HepG2 (cell line): ENCODE results near the gene GUCA1A. TPM values are rescaled to one million over a fixed set of nuclear protein-coding genes. Genes with fewer than 3 reads are reported as not detected.
A peak's percentile ranks its signal among the peaks of the same experiment; 100 is the strongest.

Source experiments
- ATAD3A ChIP-seq: sonication (generic); formaldehyde crosslinking; IDR thresholded peaks from 2 replicates; pipeline ENCODE4 v1.4.0; 2020; ENCODE audit warnings: missing genetic modification reagents
- CBX1 ChIP-seq: IDR thresholded peaks from one replicate; pipeline ENCODE4 v1.6.1; 2016; ENCODE audit warnings: antibody characterized with exemption, low read depth
- DMAP1 ChIP-seq: IDR thresholded peaks from 2 replicates; pipeline ENCODE4 v1.6.1; 2016
- DR1 ChIP-seq: sonication (generic); formaldehyde crosslinking; IDR thresholded peaks from 2 replicates; pipeline ENCODE4 v1.8.0; 2021; ENCODE audit warnings: mild to moderate bottlenecking, missing genetic modification reagents, inconsistent platforms
- MIER2 ChIP-seq: IDR thresholded peaks from 2 replicates; pipeline ENCODE4 v1.6.1; 2016; ENCODE audit warnings: missing biosample characterization, missing genetic modification reagents
- NAIF1 ChIP-seq: sonication (generic); formaldehyde crosslinking; IDR thresholded peaks from 2 replicates; pipeline ENCODE4 v1.5.0; 2020; ENCODE audit warnings: mild to moderate bottlenecking, missing genetic modification reagents, borderline replicate concordance
- NCOA5 ChIP-seq: sonication (generic); formaldehyde crosslinking; IDR thresholded peaks from 2 replicates; pipeline ENCODE4 v1.4.0; 2020; ENCODE audit warnings: missing genetic modification reagents
- NCOR1 ChIP-seq: fragments of 200-600 bp; sonication (generic); IDR thresholded peaks from 2 replicates; pipeline ENCODE4 v1.7.0; 2017; ENCODE audit warnings: antibody characterized with exemption, low read length, borderline replicate concordance
- TEAD2 ChIP-seq: sonication (generic); formaldehyde crosslinking; IDR thresholded peaks from 2 replicates; pipeline ENCODE4 v1.9.0; 2021; ENCODE audit warnings: missing genetic modification reagents
- YEATS2 ChIP-seq: sonication (generic); formaldehyde crosslinking; IDR thresholded peaks from 2 replicates; pipeline ENCODE4 v1.4.0; 2020; ENCODE audit warnings: missing genetic modification reagents, borderline replicate concordance
- ZBTB20 ChIP-seq: sonication (generic); formaldehyde crosslinking; IDR thresholded peaks from 2 replicates; pipeline ENCODE4 v1.8.1; 2023; ENCODE audit warnings: missing genetic modification reagents, low read depth, mild to moderate bottlenecking, borderline replicate concordance
- ZNF138 ChIP-seq: sonication (generic); formaldehyde crosslinking; IDR thresholded peaks from 2 replicates; pipeline ENCODE4 v1.5.0; 2020; ENCODE audit warnings: mild to moderate bottlenecking, low read depth, missing genetic modification reagents
- ZNF251 ChIP-seq: sonication (generic); formaldehyde crosslinking; IDR thresholded peaks from 2 replicates; pipeline ENCODE4 v1.9.0; 2021; ENCODE audit warnings: mild to moderate bottlenecking, missing genetic modification reagents
- ZNF256 ChIP-seq: sonication (generic); formaldehyde crosslinking; conservative IDR thresholded peaks from 2 replicates; pipeline ENCODE4 v1.4.0; 2020; ENCODE audit warnings: missing genetic modification reagents
- ZNF30 ChIP-seq: sonication (generic); formaldehyde crosslinking; IDR thresholded peaks from 2 replicates; pipeline ENCODE4 v1.5.0; 2020; ENCODE audit warnings: mild to moderate bottlenecking, missing genetic modification reagents
- ZNF317 ChIP-seq: sonication (generic); formaldehyde crosslinking; IDR thresholded peaks from 2 replicates; pipeline ENCODE4 v1.5.0; 2020; ENCODE audit warnings: mild to moderate bottlenecking, missing genetic modification reagents
- ZNF331 ChIP-seq: sonication (generic); formaldehyde crosslinking; IDR thresholded peaks from 2 replicates; pipeline ENCODE4 v1.4.0; 2020; ENCODE audit warnings: missing genetic modification reagents
- ZNF343 ChIP-seq: sonication (generic); formaldehyde crosslinking; IDR thresholded peaks from 2 replicates; pipeline ENCODE4 v1.4.0; 2020; ENCODE audit warnings: mild to moderate bottlenecking, missing genetic modification reagents
- ZNF550 ChIP-seq: sonication (generic); formaldehyde crosslinking; IDR thresholded peaks from 2 replicates; pipeline ENCODE4 v1.4.0; 2020; ENCODE audit warnings: mild to moderate bottlenecking, missing genetic modification reagents, borderline replicate concordance
- ZNF567 ChIP-seq: sonication (generic); formaldehyde crosslinking; IDR thresholded peaks from 2 replicates; pipeline ENCODE4 v1.8.1; 2023; ENCODE audit warnings: mild to moderate bottlenecking, missing genetic modification reagents, borderline replicate concordance
- ZNF850 ChIP-seq: sonication (generic); formaldehyde crosslinking; conservative IDR thresholded peaks from 2 replicates; pipeline ENCODE4 v1.9.0; 2021; ENCODE audit warnings: mild to moderate bottlenecking, missing genetic modification reagents
- polyA plus RNA-seq, 8 experiments: library from polyadenylated mRNA; depleted of rRNA in 3 of 8; stranded (reverse) in 7 of 8; unstranded in 1 of 8; fragments of >200 nt; fragmentation: Illumina TruSeq in 4 of 8; extraction: Trizol in 4 of 8; gene quantifications; 2 replicates each; pipeline versions ENCODE4 v1.2.1 to v1.2.3, GENCODE V29; 2011 to 2016; ENCODE audit warnings: low read depth in 4 of 8, missing spikeins in 1 of 8, mixed read lengths in 1 of 8; ENCODE audit not compliant: insufficient read depth in 1 of 8
- total RNA-seq, 5 experiments: library from RNA; depleted of rRNA; stranded (reverse); fragments of >200 nt; fragmentation: Illumina TruSeq; extraction: Trizol; gene quantifications; 2 replicates each; pipeline ENCODE4 v1.2.3, GENCODE V29; 2016; ENCODE audit warnings: low read depth in 1 of 5
- TF ChIP-seq, protein P1 (sequence below): sonication (generic); formaldehyde crosslinking; IDR thresholded peaks from 2 replicates; pipeline ENCODE4 v1.4.0; 2020; ENCODE audit warnings: mild to moderate bottlenecking, missing genetic modification reagents, borderline replicate concordance
- TF ChIP-seq, protein P2 (sequence below): sonication (generic); formaldehyde crosslinking; IDR thresholded peaks from 2 replicates; pipeline ENCODE4 v1.5.1; 2020; ENCODE audit warnings: mild to moderate bottlenecking, missing genetic modification reagents, borderline replicate concordance
- TF ChIP-seq, protein P3 (sequence below): IDR thresholded peaks from 2 replicates; pipeline ENCODE4 v1.6.1; 2016; ENCODE audit warnings: mild to moderate bottlenecking

GUCA1A gene
- total and polyA plus RNA-seq, 2 of the 13 experiments (the other 11 are each of a cell fraction or from before 2014, with no cell fraction given) = not detected

DNA sequence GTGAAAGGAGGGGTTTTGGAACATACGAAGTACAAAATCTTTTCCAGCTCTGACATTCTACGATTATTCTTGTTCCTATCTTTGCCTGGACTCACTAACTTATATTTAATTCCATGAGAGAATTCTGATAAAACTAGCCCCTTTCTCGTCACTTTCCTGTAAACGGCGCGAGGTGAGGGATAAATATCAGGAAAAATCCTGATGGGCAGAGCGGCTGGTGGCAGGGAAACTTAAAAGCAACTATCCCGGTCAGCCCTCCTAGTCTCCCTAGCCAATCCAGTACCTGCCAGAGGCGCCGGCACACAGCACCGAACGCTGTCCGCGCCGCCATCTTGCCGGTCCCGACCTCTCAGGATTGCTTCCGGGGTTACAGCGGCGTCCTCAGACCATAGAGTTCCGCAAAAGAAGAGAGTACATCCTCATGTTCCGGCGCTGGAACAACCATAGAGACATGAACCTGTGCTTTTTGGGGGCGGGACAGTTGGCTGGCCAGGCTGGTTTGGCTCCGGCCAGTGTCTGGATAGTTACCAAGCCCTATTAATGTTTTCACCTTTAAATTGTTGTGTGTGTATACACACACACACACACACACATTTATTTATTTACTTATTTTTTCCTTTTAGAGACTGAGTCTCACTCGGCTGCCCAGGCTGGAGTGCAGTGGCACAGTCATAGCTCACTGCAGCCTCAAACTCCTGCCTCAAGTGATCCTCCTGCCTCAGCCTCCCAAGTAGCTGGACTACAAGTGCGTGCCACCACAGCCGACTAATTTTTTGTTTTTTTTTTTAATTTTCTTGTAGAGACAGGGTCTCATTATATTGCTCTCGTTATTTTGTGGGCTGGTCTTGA lies 44.6 kb downstream of the GUCA1A start, which contains the start of gene MRPS10 (continued):
- TF ChIP-seq, protein P1, sequence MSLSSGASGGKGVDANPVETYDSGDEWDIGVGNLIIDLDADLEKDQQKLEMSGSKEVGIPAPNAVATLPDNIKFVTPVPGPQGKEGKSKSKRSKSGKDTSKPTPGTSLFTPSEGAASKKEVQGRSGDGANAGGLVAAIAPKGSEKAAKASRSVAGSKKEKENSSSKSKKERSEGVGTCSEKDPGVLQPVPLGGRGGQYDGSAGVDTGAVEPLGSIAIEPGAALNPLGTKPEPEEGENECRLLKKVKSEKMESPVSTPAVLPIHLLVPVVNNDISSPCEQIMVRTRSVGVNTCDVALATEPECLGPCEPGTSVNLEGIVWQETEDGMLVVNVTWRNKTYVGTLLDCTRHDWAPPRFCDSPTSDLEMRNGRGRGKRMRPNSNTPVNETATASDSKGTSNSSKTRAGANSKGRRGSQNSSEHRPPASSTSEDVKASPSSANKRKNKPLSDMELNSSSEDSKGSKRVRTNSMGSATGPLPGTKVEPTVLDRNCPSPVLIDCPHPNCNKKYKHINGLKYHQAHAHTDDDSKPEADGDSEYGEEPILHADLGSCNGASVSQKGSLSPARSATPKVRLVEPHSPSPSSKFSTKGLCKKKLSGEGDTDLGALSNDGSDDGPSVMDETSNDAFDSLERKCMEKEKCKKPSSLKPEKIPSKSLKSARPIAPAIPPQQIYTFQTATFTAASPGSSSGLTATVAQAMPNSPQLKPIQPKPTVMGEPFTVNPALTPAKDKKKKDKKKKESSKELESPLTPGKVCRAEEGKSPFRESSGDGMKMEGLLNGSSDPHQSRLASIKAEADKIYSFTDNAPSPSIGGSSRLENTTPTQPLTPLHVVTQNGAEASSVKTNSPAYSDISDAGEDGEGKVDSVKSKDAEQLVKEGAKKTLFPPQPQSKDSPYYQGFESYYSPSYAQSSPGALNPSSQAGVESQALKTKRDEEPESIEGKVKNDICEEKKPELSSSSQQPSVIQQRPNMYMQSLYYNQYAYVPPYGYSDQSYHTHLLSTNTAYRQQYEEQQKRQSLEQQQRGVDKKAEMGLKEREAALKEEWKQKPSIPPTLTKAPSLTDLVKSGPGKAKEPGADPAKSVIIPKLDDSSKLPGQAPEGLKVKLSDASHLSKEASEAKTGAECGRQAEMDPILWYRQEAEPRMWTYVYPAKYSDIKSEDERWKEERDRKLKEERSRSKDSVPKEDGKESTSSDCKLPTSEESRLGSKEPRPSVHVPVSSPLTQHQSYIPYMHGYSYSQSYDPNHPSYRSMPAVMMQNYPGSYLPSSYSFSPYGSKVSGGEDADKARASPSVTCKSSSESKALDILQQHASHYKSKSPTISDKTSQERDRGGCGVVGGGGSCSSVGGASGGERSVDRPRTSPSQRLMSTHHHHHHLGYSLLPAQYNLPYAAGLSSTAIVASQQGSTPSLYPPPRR (CRISPR knock-in tag) = no peak
- TF ChIP-seq ZNF567 (CRISPR knock-in tag) (no peak), NCOA5 (CRISPR knock-in tag) (no peak), ZBTB20 (CRISPR knock-in tag) (peak; percentile 74; the same call in 1 of the 2 replicates), ZNF317 (CRISPR knock-in tag) (peak; percentile 79; the same call in 1 of the 2 replicates), ZNF550 (no peak), MIER2 (CRISPR knock-in tag) (peak; percentile 68), NAIF1 (CRISPR knock-in tag) (peak; percentile 68; the same call in 1 of the 2 replicates), ZNF30 (CRISPR knock-in tag) (no peak), ZNF251 (CRISPR knock-in tag) (no peak), CBX1 (peak; percentile 65), ZNF256 (CRISPR knock-in tag) (no peak; the same call in 1 of the 2 replicates), ZNF331 (peak; percentile 86), ATAD3A (CRISPR knock-in tag) (no peak), ZNF343 (no peak), ZNF138 (CRISPR knock-in tag) (0 out of 2 replicates have a peak, but pooled peaks have one; percentile 31), DMAP1 (CRISPR knock-in tag) (peak; percentile 85), DR1 (CRISPR knock-in tag) (peak; percentile 67; the same call in 1 of the 2 replicates), ZNF850 (no peak), YEATS2 (CRISPR knock-in tag) (peak; percentile 98), NCOR1 (no peak), TEAD2 (no peak)
- TF ChIP-seq, protein P2, sequence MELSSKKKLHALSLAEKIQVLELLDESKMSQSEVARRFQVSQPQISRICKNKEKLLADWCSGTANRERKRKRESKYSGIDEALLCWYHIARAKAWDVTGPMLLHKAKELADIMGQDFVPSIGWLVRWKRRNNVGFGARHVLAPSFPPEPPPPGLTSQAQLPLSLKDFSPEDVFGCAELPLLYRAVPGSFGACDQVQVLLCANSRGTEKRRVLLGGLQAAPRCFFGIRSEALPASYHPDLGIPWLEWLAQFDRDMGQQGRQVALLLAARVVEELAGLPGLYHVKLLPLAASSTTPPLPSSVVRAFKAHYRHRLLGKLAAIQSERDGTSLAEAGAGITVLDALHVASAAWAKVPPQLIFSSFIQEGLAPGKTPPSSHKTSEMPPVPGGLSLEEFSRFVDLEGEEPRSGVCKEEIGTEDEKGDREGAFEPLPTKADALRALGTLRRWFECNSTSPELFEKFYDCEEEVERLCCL (CRISPR knock-in tag) = no peak
- TF ChIP-seq, protein P3, sequence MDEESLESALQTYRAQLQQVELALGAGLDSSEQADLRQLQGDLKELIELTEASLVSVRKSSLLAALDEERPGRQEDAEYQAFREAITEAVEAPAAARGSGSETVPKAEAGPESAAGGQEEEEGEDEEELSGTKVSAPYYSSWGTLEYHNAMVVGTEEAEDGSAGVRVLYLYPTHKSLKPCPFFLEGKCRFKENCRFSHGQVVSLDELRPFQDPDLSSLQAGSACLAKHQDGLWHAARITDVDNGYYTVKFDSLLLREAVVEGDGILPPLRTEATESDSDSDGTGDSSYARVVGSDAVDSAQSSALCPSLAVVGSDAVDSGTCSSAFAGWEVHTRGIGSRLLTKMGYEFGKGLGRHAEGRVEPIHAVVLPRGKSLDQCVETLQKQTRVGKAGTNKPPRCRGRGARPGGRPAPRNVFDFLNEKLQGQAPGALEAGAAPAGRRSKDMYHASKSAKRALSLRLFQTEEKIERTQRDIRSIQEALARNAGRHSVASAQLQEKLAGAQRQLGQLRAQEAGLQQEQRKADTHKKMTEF (CRISPR knock-in tag) = peak; percentile 93
